ENCODE data around the gene CD276. TPM values are rescaled to one million over a fixed set of nuclear protein-coding genes. Genes with fewer than 3 reads are reported as not detected.

CD276 gene
- total RNA-seq, 4 donors from 2014 or later: 31.8 to 58.1 (median 40.1) TPM

DNA sequence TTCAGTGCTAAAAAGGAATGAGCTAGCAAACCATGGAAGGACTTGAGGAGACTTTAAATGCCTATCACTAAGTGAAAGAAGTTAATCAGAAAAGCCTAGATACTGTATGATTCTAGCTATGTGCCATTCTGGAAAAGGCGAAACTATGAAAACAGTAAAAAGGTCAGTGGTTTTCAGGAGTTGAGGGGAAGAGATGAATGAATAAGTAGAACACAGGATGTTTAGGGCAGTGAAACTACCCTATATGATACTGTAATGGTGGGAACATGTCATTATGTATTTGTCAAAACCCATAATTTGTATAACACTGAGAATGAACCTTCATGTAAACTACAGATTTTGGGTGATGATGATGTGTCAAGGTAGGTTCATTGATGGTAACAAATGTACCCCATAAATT, 9.6 kb upstream of the CD276 start:
- DNase-seq (ENCODE audit: extremely low spot score): no peak
- Histone ChIP-seq H3K4me3 (no peak overlapping the region), H3K4me1 (peaks cover 0 to 7% (median 3%) of the 10 kb centered on the region in 4 donors), H3K9me3 (no peaks in the 10 kb centered on the region), H3K27me3 (peaks cover 0 to 36% (median 0%) of the 10 kb centered on the region in 4 donors), H3K27ac (replicated peaks in 1 of 4) (no peak overlapping the region), H3K36me3 (no peaks in the 10 kb centered on the region)
- 95% methylated on average over 1 of the region's 1 CpG for WGBS
- TF ChIP-seq EP300 (IDR thresholded peaks at IDR 0.05) (no peak), POLR2A (IDR thresholded peaks at IDR 0.05; ENCODE audit: low read depth) (no peak), POLR2AphosphoS5 (IDR thresholded peaks at IDR 0.05) (no peak)
- TF ChIP-seq, protein P1, sequence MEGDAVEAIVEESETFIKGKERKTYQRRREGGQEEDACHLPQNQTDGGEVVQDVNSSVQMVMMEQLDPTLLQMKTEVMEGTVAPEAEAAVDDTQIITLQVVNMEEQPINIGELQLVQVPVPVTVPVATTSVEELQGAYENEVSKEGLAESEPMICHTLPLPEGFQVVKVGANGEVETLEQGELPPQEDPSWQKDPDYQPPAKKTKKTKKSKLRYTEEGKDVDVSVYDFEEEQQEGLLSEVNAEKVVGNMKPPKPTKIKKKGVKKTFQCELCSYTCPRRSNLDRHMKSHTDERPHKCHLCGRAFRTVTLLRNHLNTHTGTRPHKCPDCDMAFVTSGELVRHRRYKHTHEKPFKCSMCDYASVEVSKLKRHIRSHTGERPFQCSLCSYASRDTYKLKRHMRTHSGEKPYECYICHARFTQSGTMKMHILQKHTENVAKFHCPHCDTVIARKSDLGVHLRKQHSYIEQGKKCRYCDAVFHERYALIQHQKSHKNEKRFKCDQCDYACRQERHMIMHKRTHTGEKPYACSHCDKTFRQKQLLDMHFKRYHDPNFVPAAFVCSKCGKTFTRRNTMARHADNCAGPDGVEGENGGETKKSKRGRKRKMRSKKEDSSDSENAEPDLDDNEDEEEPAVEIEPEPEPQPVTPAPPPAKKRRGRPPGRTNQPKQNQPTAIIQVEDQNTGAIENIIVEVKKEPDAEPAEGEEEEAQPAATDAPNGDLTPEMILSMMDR (IDR thresholded peaks at IDR 0.05): no peak
- intact Hi-C loops (cut with DNase I): no loop called here

DNA sequence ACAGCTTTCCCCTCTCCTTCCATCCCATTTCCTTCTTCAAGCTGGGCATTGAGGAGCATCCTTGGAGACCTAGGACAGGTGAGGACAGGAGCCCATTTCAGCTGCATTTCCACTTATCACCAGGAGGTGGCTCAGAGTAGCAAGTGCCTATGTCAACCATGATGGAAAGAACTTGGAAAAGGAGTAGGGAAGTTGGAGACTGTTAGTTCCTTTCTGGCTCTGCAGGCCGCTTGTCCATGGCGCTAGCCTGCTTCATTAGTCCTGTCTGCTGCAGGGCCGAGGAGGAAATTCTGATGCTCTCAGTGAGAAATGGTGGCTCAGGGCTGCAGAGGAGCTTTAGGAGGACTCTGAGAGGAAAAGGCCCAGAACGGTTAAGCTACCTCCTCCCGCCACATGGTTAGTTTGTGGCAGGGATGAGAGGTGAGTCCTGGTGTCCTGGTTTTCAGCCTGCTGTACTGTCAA, 7.0 kb upstream of the CD276 start:
- H3K36me3 ChIP-seq: no peaks in the 10 kb centered on the region
- H3K4me3 ChIP-seq: no peak overlapping the region
- H3K9me3 ChIP-seq: no peaks in the 10 kb centered on the region
- DNase-seq (ENCODE audit: extremely low spot score): peak; percentile 91
- H3K27me3 ChIP-seq: peaks cover 0 to 14% (median 0%) of the 10 kb centered on the region in 4 donors
- peak in 1 of 2 donors; percentile 41 for TF ChIP-seq POLR2AphosphoS5 (IDR thresholded peaks at IDR 0.05)
- TF ChIP-seq EP300 (IDR thresholded peaks at IDR 0.05): no peak
- TF ChIP-seq, protein P1 (IDR thresholded peaks at IDR 0.05): peak; percentile 91 to 95 (median 93)
- no peak for TF ChIP-seq POLR2A (IDR thresholded peaks at IDR 0.05; ENCODE audit: low read depth)
- WGBS: 22% methylated on average over 5 of the region's 5 CpGs
- H3K4me1 ChIP-seq: peaks cover 0 to 7% (median 3%) of the 10 kb centered on the region in 4 donors
- H3K27ac ChIP-seq (replicated peaks in 1 of 4): no peak overlapping the region
- intact Hi-C loops (cut with DNase I): loop anchor here (1.0 kb wide), 1 partner anchor 23 kb away; no protein-coding TSS in a partner anchor

DNA sequence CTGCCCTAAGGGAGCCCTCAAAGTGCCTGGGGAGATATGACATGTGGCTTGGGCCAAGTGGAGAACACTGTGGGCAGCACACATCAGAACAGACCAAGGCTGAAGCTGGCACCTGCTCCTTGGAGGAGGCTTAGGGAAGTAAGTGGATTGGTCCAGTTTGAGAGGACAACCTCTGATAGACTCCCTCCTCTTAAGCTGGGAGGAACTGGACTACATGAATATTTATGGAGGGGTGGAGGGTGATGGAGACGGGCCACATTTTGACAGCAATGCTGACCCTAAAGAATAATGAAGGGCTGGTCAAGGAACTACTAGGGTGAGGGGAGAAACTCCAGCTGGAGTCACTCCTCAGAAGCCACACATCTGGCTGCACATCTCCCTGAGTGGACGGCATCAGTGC, 6.5 kb upstream of the CD276 start:
- H3K4me3 ChIP-seq: no peak overlapping the region
- 60% methylated on average over 2 of the region's 2 CpGs for WGBS
- intact Hi-C loops (cut with DNase I): loop anchor here (1.0 kb wide), 1 partner anchor 23 kb away; no protein-coding TSS in a partner anchor

DNA sequence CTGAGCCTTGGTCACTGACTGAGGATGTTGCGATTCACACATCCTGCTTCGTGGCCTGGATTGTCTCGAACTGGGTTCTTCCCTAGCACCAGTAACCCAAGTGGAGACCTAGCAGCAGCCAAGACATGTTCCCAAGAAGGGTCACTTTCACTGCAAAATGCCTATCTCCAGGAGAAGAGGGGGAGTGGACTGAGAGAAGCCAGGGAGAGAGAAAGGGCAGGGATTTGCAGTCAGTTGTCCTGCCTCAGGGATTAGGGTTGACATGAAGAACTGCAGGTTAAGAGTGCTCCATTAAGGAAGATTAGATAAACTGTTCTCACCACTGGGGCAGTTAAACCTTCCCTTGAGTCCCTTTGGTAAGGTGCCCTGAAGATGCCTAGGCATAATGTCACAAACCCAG, 5.7 kb upstream of the CD276 start:
- no peak for TF ChIP-seq POLR2A (IDR thresholded peaks at IDR 0.05; ENCODE audit: low read depth)
- TF ChIP-seq, protein P1 (IDR thresholded peaks at IDR 0.05): no peak
- TF ChIP-seq POLR2AphosphoS5 (IDR thresholded peaks at IDR 0.05): no peak
- TF ChIP-seq EP300 (IDR thresholded peaks at IDR 0.05): no peak
- Histone ChIP-seq H3K9me3 (no peaks in the 10 kb centered on the region), H3K4me1 (peaks cover 2 to 10% (median 6%) of the 10 kb centered on the region in 4 donors), H3K27ac (replicated peaks in 1 of 4) (no peak overlapping the region), H3K36me3 (no peaks in the 10 kb centered on the region), H3K27me3 (peaks cover 0 to under 1% (median 0%) of the 10 kb centered on the region in 4 donors), H3K4me3 (no peak overlapping the region)
- intact Hi-C loops (cut with DNase I): no loop called here
- 83% methylated on average over 3 of the region's 3 CpGs for WGBS
- peak; percentile 45 for DNase-seq (ENCODE audit: extremely low spot score)

More for the DNA sequence above, 6.5 kb upstream of the CD276 start:
- Histone ChIP-seq H3K27me3 (peaks cover 0 to 8% (median 0%) of the 10 kb centered on the region in 4 donors), H3K36me3 (no peaks in the 10 kb centered on the region), H3K9me3 (no peaks in the 10 kb centered on the region), H3K4me1 (peaks cover 0 to 7% (median 3%) of the 10 kb centered on the region in 4 donors), H3K27ac (replicated peaks in 1 of 4) (no peak overlapping the region)
- TF ChIP-seq POLR2A (IDR thresholded peaks at IDR 0.05; ENCODE audit: low read depth): no peak
- TF ChIP-seq POLR2AphosphoS5 (IDR thresholded peaks at IDR 0.05): no peak
- TF ChIP-seq EP300 (IDR thresholded peaks at IDR 0.05): no peak
- TF ChIP-seq, protein P1 (IDR thresholded peaks at IDR 0.05): no peak
- DNase-seq (ENCODE audit: extremely low spot score): no peak

DNA sequence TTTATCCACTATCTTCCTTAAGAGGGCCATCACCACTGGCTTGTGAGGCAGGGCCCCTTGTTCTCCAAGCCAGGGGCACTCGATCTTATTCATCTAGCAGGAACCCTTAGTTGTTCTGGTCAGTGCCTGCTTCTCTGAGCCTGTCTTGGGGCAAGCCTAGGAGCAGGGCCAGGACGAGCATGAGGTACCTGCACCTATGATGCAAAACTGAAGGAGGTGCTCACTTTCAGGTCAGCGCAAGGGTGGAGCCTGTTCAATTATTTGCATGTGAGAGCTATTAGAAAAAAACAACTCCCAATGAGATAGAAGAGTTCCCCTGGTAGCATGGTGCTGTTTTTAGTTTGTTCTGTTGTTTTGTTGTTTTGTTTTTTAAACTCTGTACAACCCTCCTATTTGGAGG, 5.0 kb upstream of the CD276 start:
- Histone ChIP-seq H3K4me1 (peaks cover 7 to 16% (median 12%) of the 10 kb centered on the region in 4 donors), H3K4me3 (no peak overlapping the region), H3K36me3 (no peaks in the 10 kb centered on the region), H3K9me3 (no peaks in the 10 kb centered on the region), H3K27ac (replicated peaks in 1 of 4) (no peak overlapping the region), H3K27me3 (no peaks in the 10 kb centered on the region)
- intact Hi-C loops (cut with DNase I): no loop called here
- whole genome bisulfite sequencing: 79% methylated on average over 3 of the region's 3 CpGs
- TF ChIP-seq, protein P1 (IDR thresholded peaks at IDR 0.05): no peak
- TF ChIP-seq POLR2A (IDR thresholded peaks at IDR 0.05; ENCODE audit: low read depth): no peak
- TF ChIP-seq POLR2AphosphoS5 (IDR thresholded peaks at IDR 0.05): no peak
- no peak for TF ChIP-seq EP300 (IDR thresholded peaks at IDR 0.05)
- no peak for DNase-seq (ENCODE audit: extremely low spot score)

Data from esophagus muscularis mucosa (tissue), 4 donors.